Non-pigmented ciliary epithelial cell (primary cell): ENCODE measurements around the gene STK11IP.

ENCODE experiments used
- DNase-seq: peaks from one replicate; pipeline ENCODE4 v3.0.0-alpha.2; 2010; ENCODE audit warnings: low read depth

STK11IP gene

DNA sequence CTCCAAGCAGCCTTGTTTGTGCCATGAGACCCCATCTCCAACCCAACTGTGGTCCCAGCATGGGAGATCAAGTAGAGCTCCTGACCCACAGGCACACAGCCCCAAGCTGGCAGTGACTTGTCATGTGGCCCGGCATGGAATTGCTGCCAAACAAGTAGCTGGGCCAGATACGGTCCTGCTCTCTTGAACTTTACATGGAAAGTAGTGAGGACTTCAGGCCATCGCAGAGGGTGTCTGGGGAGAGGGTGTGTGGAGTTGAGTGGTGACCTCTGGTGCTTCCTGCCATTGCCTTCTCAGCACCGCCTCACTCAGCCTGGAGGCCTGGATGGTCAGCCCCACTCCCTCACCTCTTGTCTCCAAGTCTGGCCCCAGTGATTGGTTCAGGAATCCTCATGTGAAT lies 18.9 kb downstream of the STK11IP start:
- DNase-seq: no peak

DNA sequence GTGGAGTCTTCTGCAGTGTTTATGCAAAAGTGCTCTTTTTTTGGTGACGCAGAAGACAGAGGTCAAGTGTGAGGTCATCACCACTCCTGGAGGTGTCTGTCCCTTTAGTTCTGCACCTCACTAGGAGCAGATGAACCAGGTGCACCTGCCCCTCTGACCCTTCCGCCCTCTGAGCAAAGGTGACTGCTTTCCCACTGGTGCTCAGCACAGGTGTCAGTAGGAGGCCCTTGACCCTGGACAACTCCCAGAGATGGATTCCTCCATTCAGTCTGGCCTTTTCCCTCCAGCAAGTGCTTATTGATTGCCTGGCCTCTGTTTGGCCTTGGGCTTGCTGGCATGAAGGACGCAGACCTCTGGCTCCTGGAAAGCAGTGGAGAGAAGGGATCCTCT lies 21.1 kb downstream of the STK11IP start:
- DNase-seq: no peak

- no peak for DNase-seq
Observed at GRCh38 chr2:219619235-219619634, 21.6 kb downstream of the STK11IP start.

DNA sequence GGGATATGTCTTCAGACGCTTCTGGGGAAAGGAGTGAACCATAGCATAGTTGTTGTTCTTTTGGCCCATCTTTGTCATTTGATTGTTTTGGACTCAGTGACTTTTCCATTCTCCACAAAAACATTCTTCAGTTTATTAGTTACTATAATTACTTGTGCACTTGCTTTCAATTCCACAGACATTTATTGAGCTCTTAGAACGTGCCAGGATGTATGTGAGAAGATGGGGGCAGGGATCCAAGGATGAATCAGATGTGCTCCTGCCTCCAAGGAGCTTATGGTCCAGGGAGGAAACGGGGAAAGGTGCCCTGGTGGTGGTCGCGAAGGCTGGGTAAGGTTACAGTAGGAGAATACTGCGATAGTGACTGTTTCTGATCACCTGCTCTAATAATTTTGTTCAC lies 22.9 kb downstream of the STK11IP start:
- DNase-seq: no peak

DNA sequence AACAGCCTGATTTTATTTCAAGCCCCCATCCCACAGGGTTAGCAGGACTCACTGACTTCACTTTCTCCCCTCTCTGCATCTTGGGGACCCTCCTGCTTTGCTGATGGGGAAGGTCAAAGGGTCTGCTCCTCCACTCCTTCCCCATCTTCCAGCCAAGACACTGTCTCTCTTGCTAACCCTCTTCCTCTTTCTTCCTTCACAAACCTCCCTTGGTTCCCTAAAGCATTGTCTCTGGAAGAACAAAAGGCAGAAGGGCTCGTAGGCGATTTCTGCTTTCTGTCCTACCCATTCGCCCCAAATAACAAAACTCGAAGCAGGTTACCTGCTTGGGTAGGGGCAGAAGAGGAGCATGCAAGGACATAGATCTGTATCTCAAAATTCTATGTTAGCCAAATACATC lies 24.3 kb downstream of the STK11IP start:
- no peak for DNase-seq

GRCh38 chr2:219622472-219622871 lies 24.8 kb downstream of the STK11IP start:
- no peak for DNase-seq

DNA sequence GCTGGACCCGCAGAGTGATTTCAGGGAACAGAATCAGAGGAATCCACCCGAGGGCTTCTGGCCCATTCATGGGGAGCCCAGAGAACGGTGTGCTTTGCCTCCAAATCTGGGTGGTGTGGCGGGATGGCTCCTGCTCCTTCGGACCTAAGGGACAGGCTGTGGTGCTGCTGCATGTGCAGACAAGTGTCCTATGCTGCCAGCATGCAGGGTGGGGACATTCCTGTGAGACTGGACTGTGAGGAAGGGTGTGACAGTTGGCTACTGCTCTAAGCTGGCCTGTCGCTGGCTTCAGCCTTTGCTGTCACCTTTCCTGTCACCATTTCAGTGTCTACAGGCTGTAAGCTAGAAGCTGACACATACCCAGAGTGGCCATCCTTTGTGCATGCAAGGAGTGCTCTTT lies 26.9 kb downstream of the STK11IP start:
- no peak for DNase-seq

DNA sequence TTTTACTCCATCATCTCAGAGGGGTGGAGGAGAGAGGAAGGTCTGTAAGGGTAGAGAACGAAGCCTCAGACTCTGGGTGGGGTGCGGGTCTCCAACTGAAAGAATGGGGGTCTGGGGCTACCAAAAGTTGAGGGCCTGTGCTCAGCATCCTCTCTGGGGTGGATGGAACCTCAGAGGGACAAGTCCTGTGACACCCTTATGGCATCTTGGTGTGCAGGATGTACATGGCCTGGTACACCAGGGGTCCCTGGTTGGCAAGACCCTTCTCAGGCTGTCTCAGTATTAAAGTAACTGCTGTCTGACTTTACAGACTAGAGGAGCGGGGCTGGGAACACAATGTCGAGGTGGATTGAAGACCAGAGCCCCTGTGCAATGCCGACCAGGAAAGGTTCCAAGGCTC lies 27.5 kb downstream of the STK11IP start:
- no peak for DNase-seq

DNA sequence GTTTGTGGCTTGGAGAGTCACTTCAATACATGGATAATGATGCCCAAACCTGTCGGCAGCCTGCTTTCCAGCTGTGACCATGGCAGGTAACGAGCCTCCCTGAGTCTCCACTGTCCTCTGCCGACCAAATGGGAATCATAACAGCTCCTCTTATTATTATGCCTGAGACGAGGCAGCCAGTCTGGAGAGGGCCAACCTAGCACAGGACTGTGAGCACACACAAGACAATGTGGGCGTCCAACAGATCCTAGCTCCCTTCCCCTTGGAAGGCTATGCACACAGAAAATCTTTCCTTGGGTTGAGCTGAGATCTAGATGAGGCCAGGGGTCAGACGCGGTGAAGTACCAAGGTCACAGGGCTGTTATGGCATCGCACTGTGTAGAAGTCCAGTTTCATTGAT lies 28.9 kb downstream of the STK11IP start:
- DNase-seq: no peak

- DNase-seq: no peak
Observed at GRCh38 chr2:219627103-219628100, 29.7 kb downstream of the STK11IP start, which contains the start of gene SLC4A3. Gene SLC4A3 (plus strand): TSS chr2:219627630. CDS start chr2:219627993, 363 bp downstream.

- no peak for DNase-seq
Observed at GRCh38 chr2:219628235-219628985, 30.8 kb downstream of the STK11IP start.

DNA sequence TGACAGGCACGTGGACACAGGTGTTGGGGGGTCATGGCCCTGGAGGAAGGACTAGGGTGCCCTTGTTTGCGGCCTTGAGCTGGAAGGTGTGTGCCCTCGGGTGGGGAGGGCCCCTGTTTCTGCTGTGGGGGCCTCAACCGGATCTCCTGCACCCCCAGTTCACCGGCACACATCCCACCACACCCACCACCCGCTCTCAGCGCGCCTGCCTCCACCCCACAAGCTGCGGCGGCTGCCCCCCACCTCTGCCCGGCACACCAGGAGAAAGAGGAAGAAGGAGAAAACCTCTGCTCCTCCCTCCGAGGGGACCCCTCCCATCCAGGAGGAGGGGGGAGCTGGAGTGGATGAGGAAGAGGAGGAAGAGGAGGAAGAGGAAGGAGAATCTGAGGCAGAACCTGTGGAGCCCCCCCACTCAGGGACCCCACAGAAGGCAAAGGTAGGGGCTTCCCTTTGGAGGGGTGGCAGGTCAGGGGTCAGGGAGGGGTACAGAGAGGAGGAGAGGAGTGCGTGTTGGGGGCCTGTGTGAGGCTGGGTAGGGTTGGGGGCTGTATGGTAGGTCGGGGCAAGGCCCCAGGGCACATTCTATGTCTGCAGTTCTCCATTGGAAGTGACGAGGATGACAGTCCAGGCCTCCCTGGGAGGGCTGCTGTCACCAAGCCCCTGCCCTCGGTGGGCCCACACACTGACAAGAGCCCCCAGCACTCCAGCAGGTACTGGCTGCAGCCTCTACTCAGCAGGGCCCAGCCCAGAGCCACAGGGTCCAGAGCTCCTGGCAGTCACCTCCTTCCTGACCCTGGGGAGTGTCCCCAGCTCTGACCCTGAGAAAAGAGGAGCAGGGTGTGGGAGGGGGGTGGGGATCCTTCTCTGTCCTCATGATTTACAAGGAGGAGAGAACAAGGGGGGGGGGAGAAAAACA lies 31.6 kb downstream of the STK11IP start:
- DNase-seq: no peak

- DNase-seq: no peak
Observed at GRCh38 chr2:219629976-219630695, 32.5 kb downstream of the STK11IP start.

DNA sequence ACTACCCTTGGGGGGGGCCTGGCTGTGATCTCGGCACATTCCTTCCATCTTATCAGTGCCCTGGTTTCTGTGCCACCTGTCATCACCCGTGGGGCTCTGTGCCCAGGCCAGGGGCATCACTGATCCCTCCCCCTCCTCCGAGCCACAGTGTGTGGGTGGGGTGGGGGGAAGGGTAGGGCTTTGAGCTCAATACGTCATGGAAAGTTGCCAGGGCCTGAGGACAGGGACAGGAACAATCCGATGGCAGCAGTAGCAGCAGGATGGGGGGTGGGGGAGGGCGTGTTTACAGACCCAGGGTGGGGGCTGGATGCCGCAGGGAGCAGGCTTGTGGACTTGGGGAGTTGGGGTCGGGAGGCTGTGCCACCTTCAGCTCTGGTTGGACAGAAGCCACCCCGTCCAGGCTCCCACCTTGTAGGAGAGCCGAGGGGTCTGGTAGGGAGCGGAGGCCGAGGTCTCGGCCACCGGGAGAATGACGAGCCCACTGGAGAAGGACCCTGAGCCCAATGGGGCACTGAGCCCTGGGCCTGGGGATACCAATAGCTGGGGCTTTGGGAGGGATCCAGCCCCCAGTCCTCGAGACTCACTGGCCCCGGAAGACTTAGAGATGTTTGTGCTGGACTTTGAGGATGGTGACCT lies 33.2 kb downstream of the STK11IP start:
- no peak for DNase-seq

GRCh38 chr2:219631406-219631891 lies 33.8 kb downstream of the STK11IP start:
- DNase-seq: no peak

GRCh38 chr2:219631904-219632759 lies 34.5 kb downstream of the STK11IP start:
- no peak for DNase-seq

DNA sequence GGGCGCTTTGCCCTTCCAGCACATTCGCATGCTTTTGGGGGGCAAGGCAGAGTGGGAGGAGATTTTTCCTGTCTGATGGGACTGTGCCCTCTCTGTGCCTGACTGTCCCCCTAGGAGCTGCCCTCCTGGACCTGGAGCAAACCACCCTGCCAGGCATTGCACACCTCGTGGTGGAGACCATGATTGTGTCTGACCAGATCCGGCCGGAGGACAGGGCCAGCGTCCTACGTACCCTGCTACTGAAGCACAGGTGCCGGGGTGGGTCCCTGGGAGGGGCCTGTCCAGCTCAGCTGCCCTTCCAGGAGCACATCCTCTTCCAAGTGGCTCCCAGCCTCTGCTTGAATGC lies 35.1 kb downstream of the STK11IP start:
- no peak for DNase-seq

- no peak for DNase-seq
Observed at GRCh38 chr2:219633276-219634065, 35.8 kb downstream of the STK11IP start.
